GM19239 (cell line): Measurements from ENCODE around the gene LRRC14B.
"Not testable (repeated sequence)": the region's sequence is repeated elsewhere in the genome, so short reads cannot be mapped to it uniquely, and the experiment has no call there.

Source experiments
- DNase-seq: peaks from one replicate; pipeline ENCODE4 v3.0.0; 2011; ENCODE audit warnings: low spot score; ENCODE audit not compliant: insufficient read length
- FAIRE-seq: peaks from 2 replicates; lab custom pipeline; 2011; peaks lifted over from hg19 to GRCh38; lab: Jason Lieb, UNC

LRRC14B gene

DNA sequence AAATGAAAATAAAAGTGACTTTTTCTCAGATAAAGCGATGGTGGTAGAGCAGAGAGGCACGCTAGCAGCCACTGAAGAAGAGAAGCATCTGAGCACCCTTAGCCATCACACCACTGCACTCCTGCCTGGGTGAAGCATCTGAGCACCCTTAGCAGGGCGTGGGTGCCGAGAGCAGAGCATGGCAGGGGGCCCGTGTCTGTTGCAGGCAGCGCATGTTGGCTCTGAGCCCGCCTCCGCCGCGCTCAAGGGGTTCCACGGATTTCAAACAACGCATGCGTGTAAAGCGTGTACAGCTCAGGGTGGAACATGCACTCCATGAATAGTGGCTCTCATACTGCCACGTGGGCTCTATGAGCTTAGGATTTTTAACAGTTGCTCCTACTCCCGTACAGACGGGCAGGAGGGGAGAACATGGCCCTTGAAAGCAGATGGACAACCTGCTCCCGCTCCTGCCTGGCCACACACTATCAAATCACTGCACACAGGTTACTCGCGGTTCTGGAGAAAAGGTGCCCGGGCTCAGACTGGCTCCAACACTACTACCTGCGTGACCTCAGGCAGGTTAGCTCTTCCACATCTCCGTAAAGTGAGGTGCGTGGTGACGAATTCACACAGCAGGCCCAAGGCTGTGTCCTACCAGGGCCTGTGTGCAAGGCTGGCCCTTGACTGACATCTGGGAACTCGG is 12.1 kb downstream of the LRRC14B start:
- DNase-seq (no peak), FAIRE-seq (no peak)

DNA sequence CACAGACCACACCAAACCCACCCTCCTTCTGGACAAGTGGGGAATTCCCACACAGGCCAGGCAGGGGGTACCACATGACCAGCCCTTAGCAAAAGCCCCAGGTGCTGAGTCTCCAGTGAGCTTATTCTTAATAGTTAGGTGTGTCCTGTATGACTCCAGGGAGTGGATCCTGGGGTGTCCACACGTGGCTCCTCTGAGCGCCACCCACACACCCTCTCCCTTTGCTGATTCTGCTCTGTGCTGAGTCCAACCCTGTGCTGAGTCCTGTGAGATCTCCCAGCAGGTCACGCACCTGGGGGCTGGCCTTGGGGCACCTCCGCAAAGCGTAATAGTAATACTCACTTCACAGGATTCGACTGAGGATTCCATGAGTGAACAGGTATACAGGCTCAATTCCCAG is 12.7 kb downstream of the LRRC14B start:
- DNase-seq (no peak), FAIRE-seq (no peak)

DNA sequence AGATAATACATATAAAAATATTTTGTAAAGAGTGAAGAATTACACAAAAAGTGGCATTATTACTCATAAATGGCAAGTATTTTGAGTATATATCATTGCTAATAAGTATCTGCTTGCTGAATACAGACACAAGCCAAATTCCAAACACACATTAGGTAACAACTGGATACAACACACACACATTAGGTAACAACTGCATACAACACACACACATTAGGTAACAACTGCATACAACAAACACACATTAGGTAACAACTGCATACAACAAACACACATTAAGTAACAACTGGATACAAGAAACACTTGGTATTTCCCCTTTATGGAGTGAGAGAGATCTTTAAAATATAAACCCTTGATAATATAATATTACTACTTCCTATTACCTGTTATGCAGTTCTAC is 13.2 kb downstream of the LRRC14B start:
- FAIRE-seq (no peak), DNase-seq (no peak)

DNA sequence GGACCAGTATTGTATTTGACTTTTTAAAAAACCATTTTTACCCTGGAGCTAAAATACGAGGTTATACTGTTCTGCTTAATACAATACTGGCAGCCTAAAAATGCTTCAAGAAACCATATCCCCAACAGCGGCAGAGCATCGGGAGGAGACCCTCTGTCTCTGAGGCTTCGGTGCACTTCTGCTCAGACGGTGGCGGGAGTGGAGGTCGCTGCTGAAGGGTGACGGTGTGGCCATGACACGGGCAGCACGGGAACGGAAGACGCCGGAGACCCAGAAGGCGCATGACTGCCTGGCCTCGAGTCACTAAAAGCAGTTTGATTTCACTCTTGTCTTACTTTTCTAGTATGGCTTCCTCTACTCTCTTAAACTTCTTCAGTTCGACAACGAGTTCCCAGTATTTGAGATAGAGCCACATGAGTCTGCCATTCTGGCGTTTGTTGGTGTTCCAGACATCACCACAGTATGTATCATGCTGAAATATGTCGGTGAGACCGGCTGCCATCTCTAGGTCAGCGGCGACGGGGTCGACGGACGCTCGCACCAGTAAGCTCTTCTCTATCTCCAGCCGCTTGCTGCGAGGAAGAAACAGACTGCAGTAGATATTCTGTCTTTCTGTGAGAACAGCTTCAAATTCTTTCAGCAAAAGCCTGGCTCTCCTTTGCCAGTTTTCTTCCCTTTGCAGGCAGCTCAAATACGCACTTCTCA is 13.8 kb downstream of the LRRC14B start:
- FAIRE-seq = no peak

DNA sequence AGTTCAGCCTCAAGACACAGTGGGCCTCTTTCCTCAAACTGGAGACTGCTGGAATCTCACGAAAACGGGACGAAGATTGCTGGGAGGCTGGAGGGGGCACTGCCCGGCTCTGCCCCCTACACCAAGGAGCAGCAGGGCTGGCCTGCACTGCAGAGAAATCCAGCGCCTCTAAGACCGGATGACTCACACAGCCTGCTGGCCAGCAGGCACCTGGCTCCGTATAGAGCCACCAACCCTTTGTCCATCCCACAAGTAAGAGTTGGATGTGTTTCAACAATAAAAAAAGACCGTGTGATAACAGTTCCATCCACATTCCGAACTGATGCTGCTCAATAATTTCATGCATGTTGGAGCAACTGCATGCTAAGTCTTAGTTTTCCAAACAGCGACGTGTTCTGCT is 15.1 kb downstream of the LRRC14B start:
- no peak for DNase-seq
- FAIRE-seq = no peak

More for the DNA sequence above, 13.8 kb downstream of the LRRC14B start:
- no peak for DNase-seq

DNA sequence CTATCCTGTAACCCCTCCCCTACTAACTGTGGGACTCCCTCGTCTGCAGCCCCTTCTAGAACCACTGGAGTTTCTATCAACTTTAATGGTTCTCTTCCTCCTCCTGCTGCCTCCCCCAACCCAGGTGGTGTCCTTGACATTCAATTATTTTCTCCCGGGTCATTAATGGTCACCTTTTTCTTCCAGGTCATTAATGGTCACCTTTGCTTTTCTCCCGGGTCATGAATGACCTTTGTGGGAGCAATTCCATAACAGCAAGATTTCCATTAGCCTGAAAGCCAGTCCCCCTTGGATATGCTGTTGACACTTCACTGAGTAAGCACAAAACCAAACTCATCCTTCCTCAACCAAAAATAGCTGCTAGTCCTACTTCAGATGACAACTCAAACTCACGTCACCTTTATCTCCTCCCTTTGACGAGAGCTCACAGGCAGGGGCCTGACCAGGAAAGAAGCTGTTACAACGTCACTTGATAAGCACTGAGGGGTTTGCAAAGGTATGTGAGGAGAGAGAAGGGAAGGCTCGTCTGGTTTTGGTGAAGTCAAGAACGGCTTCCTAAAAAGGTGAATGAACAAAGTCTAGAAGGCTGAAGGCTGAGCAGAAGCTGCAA is 15.7 kb downstream of the LRRC14B start:
- no peak for DNase-seq
- no peak for FAIRE-seq

DNA sequence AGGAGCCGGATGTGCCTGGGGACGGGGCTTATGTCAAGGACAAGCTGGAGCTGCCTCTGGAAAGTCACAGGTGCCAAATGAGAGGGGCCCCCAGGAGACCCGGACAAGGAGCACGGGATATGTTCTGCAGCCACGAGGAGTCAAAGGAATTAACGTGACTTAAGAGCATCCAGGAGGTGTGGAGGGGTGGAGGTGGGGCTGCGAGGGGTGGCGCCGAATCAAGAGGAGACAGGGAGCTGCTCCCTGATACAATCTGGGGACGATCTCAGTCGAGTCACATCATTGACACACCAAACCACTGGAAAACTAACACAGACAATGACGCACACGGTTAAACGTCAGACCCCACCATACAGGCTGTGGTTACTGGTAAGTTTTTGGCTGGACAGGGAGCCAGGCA is 16.3 kb downstream of the LRRC14B start:
- FAIRE-seq (no peak), DNase-seq (no peak)

DNA sequence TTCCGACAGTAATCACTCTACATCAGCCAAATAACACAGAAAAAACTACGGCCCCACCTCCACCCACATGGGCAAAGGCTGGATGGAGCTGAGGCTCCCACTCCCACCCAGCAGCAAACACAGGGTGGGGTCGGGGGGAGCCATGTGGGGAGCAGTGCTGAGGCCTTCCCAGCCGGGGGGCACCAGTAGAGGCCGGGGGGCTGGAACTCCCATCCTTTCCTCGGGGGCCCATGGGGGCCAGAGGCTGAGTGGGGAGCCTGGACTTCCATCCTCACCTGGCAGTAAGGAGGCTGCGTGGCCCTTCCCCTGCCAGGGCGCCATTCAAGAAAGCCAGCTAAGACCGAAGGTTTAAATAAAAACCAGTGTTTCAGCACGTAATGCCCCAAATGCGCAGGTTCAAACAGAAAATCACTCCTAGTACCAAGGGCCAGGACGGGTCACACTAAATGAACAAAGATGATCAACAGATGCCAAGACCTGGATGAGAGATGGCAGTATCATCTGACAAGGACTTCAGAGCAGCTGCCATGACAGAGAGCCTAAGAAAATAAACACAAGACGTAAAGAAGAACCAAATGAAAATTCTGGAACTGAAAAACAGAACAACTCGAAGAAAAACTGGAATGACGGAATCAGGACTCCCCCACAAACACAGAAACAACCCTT is 17.3 kb downstream of the LRRC14B start:
- no peak for FAIRE-seq
- no peak for DNase-seq

DNA sequence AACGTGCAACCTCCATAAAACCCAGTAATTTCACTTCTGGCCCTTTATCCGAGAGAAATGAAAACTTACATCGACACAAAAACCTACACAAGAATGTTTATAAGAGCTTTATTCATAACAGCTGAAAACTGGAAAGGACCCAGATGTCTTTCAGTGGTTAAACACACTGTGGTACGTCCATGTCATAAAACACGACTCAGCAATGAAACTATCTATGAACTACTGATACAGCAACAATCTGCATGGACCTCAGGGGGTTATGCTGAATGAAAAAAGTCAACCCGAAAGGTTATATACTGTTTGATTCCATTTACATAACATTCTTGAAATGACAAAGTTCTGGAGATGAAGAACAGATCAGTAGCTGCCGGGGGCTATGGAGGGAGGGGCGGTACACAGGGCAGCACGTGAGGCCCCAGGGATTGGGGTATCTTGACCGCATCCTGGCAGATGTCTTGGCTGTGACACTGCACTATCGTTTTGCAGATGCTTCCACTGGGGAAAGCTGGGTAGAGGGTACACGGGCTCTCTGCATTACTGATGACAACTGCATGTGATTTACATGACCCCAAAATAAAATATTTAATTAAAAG is 22.6 kb downstream of the LRRC14B start:
- FAIRE-seq = no peak
- DNase-seq = no peak

DNA sequence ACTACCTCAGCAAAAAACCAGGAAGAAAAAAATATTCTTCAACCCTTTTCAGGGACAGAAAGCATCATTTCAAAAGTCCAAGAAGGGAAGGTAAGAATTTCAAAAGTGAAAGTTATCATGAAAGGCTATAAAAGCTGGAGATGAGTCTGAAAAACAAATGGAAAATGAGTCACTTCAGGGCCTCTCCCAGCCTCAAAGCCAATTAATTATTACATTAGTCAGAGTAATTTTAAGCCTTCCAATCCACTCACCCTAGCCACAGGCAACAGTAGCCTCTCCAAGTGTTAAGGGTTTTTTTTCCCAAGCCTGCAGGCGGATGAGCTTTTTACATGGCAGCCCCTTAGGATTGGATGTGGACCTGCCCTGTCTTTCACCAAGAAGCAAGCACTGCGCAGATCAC is 24.0 kb downstream of the LRRC14B start:
- not testable (repeated sequence) for DNase-seq, FAIRE-seq

DNA sequence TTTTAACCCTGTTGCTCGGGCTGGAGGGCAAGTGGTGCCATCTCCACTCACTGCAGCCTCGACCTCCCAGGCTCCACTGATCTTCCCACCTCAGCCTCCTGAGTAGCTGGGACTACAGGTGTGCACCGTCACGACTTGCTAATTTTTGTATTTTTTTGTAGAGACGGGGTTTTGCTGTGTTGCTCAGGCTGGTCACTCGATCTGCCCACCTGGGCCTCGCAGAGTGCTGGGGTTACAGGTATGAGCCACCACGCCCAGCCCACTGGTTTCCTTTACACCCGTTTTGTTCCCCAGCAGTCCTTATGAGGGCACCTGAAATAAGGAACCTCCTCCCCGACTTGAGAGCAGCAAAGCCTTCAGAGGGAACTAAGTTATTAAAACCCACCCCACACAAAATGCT is 24.8 kb downstream of the LRRC14B start:
- not testable (repeated sequence) for DNase-seq, FAIRE-seq

DNA sequence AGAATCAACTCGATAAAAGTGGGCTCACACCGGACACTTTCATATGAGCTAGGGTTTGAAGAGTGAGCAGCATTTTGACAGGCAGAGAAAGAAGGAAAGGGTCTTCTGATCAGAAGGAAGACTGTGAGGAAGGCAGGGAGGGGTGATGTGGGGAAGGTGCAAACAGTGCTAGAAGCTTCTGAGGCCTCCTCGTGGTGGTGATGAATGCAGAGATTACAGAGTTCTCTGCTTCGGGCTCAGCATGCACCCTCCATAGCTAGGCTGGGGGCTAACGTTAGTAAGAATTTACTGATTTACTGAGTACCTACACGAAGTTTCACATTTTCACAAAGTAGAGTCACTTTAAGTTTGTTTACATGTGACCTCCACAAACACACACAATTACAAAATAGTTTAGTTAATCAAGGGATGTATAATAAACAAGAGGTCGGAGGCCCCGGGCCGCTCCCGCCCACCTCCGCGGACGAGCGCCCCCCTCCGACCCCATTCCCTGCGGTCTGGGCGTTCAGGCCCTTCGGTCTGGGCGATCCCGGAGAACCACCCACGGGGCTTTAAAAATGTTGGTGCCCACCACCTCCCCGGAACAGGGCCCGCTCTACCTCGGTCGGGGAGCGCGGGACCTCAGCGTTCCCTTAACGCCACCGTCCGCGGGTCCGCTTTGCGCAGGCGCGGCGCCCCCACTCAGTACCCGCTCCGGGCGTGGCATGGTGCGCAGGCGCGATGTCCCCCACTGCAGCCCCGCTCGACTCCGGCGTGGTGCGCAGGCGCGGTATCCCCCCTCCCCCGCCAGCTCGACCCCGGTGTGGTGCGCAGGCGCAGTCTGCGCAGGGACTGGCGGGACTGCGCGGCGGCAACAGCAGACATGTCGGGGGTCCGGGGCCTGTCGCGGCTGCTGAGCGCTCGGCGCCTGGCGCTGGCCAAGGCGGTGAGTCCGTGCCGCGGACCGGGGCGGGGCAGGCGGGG is 26.5 kb downstream of the LRRC14B start, which contains the start of the genes CCDC127 and SDHA:
CCDC127 (minus strand) TSS at position 660 of the 963 bp plus-strand sequence. CDS start 1,304 bp downstream, outside the sequence.
SDHA (plus strand) TSS at position 827 of the 963 bp plus-strand sequence; CDS start at position 863, 36 bp downstream.
- peak; percentile 61 for FAIRE-seq
- peak; percentile 76 for DNase-seq

DNA sequence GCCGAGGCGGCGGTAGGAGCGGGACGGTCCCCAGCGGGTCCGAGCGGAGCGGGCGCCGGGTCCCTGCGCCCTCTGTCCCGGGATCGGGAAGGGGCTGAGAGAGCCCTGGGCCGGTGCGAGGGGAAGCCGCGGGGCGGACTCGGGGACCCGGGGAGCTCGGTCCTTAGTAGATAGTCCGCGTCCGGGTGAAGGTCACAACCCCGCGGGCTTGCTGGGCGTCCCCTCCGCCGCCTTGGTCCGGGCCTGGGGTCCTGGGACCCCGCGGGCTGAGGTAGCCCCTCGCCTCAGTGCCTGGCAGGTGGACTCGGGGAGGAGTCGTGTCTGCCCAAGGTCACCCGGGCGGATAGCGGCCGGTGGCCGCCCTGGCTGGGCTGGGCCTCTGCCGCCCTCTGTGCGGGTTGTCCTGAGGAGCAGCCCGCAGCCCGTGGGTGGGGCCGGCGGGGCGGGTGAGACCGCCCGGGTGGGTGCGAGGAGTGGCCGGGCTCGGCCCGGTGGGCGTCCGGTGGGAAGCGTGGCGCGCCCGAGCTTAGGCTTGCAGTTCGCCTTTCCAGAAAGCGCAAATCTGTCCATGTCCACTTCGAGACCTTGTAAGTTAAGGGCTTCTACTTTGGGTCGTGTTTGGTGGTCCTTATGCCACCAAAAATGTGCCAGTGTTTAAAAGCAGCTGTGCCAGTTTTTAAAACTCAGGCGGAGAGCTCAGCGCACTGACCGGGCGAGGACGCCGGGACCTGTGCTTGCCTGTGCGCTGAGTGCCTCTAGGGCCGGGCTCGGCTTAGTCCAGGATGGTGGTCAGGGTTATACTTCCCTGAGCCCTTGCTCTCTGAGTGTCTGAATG is 27.4 kb downstream of the LRRC14B start:
- DNase-seq = no peak
- FAIRE-seq = no peak

DNA sequence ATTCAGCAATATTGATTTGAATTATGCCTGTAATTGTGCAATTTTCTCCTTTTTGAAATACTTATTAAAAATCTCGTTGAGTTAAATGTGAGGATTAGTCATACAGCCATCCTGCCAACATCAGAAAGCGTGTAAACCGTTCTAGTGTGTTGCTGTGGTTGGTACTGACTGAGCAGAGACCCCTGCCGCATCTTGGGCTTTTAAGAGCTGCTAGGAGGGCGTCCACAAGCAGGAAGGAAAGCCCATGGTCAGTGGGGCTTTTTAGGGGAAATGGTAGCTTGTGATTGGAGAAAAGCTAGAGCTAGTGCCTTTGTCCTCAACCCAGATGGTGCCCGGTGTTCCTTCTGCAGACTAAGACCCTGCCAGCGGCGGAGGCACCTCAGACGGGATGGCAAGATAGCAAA is 28.2 kb downstream of the LRRC14B start:
- DNase-seq (no peak), FAIRE-seq (no peak)

DNA sequence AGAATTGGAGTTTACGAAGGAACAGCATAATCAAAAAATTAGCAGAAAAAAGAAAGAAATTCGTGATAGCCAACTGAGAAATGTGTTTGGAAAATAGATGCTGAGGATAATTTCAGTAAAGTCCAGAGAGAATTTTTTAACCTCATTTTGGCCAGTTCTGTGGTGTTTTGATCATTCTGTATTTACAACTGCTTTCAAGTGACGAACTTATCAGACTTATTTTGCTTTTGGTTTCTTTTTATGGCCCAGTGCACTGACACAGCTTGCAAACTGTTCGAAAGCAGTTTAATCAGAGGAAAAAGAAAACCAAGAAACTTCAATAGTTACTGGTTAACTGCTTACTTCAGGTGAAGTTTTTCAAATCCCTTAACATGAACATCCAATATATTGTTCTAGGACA is 28.7 kb downstream of the LRRC14B start:
- DNase-seq (no peak), FAIRE-seq (peak; percentile 28)

DNA sequence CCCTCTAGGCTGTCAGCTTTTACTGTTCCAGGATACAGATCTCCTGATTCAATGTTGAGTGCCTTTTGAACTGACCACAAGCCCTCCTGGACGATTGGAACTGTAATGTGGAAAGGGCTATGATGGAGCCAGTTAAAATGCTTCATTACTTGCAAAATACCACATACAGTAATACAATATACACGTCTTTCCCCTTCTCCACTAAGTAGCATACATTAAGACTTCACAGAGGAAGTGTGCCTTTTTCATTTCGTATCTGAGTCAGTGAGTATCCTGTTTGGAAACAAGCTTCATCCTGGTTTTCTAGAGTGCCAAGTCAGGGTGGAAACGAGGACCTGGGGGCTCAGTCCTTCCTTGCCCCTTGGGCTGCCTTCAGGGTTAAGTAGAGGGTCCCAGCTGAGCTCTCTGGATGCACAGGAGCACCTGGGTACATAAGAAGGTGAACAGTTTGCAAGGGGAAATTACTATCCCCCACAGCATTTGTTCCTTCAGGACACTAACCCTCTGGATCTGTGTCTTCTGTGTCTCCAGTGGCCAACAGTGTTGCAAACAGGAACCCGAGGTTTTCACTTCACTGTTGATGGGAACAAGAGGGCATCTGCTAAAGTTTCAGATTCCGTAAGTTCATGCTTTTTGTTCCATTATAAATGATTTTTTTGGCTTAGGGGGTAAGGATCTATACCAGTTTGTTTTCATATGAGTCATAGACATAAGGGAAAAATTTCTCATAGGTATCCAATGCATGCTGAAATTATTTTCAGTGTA is 31.8 kb downstream of the LRRC14B start:
- not testable (repeated sequence) for FAIRE-seq, DNase-seq

DNA sequence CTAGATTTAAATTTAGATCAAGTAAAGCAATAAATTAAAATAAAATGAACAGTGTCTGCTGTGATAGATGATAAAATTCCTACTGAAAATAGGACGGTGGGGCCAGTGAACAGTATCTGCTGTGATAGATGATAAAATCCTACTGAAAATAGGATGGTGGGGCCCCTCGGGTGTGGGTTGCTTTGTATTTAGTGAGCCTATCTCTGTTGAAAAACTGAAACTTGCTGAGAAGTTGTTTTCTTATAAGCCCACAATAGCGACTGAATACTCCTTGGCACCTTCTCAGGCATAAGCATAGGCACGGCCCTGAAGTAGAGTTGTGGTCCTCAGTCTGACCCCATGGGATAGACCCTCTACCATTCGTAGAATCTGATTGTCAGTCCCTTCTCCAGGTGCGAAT is 32.5 kb downstream of the LRRC14B start:
- FAIRE-seq (no peak), DNase-seq (no peak)

DNA sequence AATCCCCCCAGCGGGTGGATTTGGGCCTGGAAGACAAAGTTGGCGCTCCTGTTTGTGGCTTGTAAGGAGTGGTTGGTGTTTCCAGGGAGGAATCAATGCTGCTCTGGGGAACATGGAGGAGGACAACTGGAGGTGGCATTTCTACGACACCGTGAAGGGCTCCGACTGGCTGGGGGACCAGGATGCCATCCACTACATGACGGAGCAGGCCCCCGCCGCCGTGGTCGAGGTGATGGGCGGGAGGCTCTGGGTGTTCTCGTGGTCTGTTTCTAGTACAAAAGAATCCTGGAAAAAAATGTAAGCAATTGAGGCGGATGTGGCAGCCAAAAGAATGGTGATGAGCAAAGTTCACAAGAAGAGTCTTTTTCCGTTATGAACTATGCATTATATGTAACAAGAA is 34.0 kb downstream of the LRRC14B start:
- FAIRE-seq (no peak), DNase-seq (no peak)
